AG09309 (cell line): ENCODE data around the gene CPNE4.

Experiments
- DNase-seq: peaks from one replicate; pipeline ENCODE4 v3.0.0-alpha.2; 2010; ENCODE audit warnings: low read depth
- H3K4me3 ChIP-seq: 2 replicates; pipeline ENCODE4 v1.5.1; 2011; ENCODE audit warnings: mild to moderate bottlenecking, low read depth, low read length, moderate library complexity; ENCODE audit not compliant: control insufficient read depth
- TF ChIP-seq, protein P1 (sequence below): IDR thresholded peaks from 2 replicates; pipeline ENCODE4 v1.5.1; 2011; ENCODE audit warnings: mild to moderate bottlenecking, low read depth, low read length, inconsistent platforms; ENCODE audit not compliant: insufficient read depth, control insufficient read depth; ENCODE audit errors: missing control alignments

The CPNE4 gene

DNA sequence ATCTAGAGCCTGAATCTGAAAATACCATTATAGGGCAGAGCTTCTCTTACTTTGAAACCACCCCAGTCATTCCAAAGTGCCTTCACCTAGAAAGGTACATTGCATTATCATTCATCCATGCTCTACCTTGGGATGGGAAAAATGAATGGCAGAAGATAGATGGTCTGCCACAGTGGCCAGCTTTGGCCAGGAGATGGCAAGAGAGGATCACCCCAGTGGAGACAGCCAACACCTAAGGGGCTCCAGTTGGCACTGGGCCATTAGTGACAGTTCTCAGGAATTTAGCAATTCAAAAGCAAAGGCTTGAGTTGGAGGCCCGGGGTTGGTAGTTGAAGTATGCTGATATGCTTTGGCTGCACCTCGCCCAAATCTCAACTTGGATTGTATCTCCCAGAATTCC lies 278.4 kb downstream of the CPNE4 start:
- no peak for DNase-seq
- TF ChIP-seq, protein P1, sequence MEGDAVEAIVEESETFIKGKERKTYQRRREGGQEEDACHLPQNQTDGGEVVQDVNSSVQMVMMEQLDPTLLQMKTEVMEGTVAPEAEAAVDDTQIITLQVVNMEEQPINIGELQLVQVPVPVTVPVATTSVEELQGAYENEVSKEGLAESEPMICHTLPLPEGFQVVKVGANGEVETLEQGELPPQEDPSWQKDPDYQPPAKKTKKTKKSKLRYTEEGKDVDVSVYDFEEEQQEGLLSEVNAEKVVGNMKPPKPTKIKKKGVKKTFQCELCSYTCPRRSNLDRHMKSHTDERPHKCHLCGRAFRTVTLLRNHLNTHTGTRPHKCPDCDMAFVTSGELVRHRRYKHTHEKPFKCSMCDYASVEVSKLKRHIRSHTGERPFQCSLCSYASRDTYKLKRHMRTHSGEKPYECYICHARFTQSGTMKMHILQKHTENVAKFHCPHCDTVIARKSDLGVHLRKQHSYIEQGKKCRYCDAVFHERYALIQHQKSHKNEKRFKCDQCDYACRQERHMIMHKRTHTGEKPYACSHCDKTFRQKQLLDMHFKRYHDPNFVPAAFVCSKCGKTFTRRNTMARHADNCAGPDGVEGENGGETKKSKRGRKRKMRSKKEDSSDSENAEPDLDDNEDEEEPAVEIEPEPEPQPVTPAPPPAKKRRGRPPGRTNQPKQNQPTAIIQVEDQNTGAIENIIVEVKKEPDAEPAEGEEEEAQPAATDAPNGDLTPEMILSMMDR: no peak
- H3K4me3 ChIP-seq: no peak overlapping the region

DNA sequence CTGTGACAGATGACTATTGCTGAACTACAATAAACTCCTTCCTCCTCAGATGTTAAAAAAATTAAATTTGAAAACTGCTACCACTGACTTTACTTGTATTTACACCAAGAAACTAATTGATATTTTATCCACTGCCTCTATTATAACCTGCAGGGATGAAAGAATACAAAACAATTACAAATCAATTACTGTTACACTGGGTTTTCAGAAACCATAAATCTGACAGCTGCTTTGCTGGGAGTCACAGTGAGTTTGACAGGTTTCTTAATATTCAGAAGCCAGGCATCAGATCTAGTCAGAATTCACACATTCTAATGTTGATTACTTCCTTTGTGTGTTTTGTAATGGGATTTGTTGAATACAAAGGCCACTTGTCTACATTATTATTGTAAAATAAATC lies 279.4 kb downstream of the CPNE4 start:
- DNase-seq: no peak
- no peak overlapping the region for H3K4me3 ChIP-seq
- TF ChIP-seq, protein P1: no peak

DNA sequence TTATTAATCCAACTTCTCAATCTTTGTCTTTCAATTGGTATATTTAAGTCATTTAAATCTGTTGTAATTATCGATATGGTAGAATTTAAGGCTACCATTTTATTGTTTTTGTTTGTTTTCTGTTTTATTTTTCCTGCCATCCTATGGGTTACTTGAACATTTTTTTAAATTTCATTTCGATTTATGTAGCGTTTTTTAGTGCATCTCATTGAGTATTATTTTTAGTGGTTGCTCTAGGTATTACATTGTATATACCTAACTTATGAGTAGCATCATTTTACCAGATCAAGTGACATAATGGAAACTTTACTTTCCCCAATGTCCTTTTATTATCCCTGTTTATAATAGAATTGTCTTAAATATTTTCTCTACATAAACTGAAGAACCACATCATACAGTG lies 284.6 kb downstream of the CPNE4 start:
- TF ChIP-seq, protein P1: no peak
- no peak overlapping the region for H3K4me3 ChIP-seq
- DNase-seq: no peak

DNA sequence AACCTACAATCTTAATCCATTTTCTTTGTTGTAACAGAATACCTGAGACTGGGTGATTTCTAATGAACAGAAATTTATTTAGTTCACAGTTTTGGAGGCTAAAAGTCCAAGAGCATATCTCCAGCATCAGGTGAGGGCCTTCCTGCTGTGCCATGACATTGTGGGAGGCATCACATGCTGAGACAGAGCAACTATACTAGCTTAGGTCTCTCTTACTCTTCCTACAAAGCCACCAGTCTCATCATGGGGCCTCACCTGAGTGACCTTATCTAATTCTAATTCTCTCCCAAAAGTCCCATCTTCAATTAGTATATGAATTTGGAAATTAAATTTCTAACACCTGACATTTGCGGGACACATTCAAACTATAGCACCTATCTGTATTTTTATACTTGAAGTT lies 285.0 kb downstream of the CPNE4 start:
- no peak overlapping the region for H3K4me3 ChIP-seq
- TF ChIP-seq, protein P1: no peak
- no peak for DNase-seq

DNA sequence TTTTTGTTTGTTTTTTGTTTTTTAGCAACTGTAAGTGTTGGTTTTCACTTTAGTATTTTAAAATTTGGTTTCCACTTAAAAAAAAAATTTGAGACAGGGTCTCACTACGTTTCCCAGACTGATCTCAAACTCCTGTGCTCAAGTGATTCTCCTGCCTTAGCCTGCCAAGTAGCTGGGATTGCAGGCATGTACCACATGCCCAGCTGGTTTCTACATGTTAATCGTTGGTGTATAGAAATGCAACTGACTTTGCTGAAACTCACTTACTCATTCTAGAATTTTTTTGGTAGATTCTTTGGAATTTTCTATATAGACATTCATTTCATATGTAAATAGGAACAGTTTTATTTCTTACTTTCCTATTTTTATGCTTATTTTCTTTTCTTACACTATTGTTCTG lies 287.3 kb downstream of the CPNE4 start:
- no peak for DNase-seq
- H3K4me3 ChIP-seq: no peak overlapping the region
- TF ChIP-seq, protein P1: no peak

DNA sequence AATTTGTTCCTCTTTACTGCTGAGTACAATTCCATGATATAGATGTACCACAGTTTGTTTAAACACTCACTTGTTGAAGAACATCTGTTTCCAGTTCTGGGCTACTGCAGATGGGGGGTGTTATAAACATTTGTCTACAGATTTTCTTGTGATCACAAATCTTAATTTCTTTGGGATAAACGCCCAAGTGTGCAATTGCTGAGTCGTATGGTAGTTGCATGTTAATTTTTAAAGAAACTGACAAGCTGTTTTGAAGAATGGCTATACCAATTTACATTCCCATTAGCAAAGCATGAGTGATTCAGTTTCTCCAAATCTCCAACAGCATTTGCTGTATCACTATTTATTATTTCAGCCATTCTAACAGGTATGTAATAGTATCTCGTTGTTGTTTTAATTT lies 290.0 kb downstream of the CPNE4 start:
- no peak overlapping the region for H3K4me3 ChIP-seq
- TF ChIP-seq, protein P1: no peak
- DNase-seq: no peak

DNA sequence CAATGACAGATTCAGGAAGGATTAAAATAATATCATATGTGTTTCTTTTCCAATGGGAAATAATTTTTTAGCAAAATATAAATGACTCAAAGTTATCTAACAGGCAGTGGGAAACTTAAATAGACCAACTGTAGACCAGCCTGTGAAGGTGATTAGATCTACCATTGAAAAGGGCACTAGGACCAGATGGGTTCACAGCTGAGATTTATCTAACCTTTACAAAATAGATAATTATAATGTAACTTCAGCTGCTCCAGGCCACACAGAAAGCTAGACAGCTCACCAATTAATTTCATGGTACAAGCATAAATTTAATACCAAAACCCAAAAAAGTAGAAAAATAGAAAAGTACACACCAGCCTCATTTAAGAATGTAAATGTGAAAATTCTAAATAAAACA lies 291.7 kb downstream of the CPNE4 start:
- DNase-seq: no peak
- no peak overlapping the region for H3K4me3 ChIP-seq
- TF ChIP-seq, protein P1: no peak
